ENCODE measurements around the gene TNS1.

DNA sequence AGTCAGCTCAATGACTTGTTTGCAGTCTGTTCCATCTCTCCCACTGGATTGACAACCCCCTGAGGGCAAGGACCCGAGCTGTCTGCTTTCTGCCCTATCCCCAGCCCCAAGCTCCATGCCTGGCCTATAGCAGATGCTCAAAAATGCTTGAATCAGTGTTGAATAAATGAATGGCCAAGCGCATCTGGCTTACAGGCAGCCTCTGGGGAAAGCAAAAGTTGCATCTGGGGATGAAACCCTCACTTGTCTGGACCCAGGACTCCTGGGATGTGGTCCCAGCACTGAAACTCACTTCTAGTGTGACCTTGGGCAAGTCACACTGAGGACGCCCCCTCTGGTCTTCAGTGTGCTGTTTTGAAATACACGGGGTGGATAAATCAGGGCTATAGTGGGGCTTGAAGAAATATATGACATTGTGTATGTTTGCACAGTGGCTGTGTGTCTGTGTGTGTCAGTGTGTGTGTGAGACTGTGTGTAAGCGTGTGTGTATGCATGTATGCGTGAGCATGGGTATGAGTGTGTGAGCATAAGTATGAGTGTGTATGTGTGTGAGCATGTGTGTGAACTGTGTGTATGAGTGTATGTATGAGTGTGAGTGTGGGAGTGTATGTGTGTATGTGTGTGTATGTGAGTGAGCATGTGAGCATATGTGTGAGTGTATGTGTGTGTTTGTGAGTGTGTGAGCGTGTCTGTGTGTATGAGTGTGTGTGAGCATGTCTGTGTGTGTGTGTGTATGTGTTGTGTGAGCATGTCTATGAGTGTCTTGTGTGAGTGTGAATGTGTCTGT is 27.8 kb upstream of the TNS1 start:
- TF ChIP-seq, protein P1, sequence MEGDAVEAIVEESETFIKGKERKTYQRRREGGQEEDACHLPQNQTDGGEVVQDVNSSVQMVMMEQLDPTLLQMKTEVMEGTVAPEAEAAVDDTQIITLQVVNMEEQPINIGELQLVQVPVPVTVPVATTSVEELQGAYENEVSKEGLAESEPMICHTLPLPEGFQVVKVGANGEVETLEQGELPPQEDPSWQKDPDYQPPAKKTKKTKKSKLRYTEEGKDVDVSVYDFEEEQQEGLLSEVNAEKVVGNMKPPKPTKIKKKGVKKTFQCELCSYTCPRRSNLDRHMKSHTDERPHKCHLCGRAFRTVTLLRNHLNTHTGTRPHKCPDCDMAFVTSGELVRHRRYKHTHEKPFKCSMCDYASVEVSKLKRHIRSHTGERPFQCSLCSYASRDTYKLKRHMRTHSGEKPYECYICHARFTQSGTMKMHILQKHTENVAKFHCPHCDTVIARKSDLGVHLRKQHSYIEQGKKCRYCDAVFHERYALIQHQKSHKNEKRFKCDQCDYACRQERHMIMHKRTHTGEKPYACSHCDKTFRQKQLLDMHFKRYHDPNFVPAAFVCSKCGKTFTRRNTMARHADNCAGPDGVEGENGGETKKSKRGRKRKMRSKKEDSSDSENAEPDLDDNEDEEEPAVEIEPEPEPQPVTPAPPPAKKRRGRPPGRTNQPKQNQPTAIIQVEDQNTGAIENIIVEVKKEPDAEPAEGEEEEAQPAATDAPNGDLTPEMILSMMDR (IDR thresholded peaks at IDR 0.05), result no peak
- TF ChIP-seq POLR2A (IDR thresholded peaks at IDR 0.05), result no peak

Data from Peyer's patch (tissue), 4 donors.